Measurements from ENCODE around the gene AP3B1. TPM values are rescaled to one million over a fixed set of nuclear protein-coding genes. Genes with fewer than 3 reads are reported as not detected.

The AP3B1 gene
- total RNA-seq, 1 experiment from 2014 or later: 50.3 TPM

DNA sequence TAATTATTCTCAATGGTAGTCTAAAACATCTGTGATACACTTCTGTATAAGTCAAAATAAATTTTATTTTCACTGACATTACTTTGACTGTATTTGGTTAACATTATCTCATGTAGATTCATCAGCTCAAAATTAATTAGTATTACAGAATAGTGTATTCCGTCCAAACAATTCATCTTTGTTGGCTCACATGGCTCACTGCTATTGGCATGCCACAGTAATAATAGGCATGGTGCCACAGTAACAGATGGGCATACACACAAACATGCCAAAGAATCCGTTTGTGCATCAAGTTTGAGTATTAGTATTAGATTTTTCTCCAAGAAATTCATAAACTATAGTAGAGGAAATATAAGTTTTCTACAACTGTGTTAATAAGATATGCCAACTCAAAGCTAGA is 14.2 kb downstream of the AP3B1 start (continued):
- TF ChIP-seq, protein P1, sequence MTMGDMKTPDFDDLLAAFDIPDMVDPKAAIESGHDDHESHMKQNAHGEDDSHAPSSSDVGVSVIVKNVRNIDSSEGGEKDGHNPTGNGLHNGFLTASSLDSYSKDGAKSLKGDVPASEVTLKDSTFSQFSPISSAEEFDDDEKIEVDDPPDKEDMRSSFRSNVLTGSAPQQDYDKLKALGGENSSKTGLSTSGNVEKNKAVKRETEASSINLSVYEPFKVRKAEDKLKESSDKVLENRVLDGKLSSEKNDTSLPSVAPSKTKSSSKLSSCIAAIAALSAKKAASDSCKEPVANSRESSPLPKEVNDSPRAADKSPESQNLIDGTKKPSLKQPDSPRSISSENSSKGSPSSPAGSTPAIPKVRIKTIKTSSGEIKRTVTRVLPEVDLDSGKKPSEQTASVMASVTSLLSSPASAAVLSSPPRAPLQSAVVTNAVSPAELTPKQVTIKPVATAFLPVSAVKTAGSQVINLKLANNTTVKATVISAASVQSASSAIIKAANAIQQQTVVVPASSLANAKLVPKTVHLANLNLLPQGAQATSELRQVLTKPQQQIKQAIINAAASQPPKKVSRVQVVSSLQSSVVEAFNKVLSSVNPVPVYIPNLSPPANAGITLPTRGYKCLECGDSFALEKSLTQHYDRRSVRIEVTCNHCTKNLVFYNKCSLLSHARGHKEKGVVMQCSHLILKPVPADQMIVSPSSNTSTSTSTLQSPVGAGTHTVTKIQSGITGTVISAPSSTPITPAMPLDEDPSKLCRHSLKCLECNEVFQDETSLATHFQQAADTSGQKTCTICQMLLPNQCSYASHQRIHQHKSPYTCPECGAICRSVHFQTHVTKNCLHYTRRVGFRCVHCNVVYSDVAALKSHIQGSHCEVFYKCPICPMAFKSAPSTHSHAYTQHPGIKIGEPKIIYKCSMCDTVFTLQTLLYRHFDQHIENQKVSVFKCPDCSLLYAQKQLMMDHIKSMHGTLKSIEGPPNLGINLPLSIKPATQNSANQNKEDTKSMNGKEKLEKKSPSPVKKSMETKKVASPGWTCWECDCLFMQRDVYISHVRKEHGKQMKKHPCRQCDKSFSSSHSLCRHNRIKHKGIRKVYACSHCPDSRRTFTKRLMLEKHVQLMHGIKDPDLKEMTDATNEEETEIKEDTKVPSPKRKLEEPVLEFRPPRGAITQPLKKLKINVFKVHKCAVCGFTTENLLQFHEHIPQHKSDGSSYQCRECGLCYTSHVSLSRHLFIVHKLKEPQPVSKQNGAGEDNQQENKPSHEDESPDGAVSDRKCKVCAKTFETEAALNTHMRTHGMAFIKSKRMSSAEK (CRISPR knock-in tag; IDR thresholded peaks at IDR 0.05; ENCODE audit: borderline replicate concordance): no peak
- no peak for TF ChIP-seq CTCF (IDR thresholded peaks at IDR 0.05)

- H3K4me1 Mint-ChIP-seq: peaks cover 17% of the 10 kb centered on the region
- no peak for TF ChIP-seq ZNF138 (CRISPR knock-in tag; conservative IDR thresholded peaks at IDR 0.05)
- no peak for TF ChIP-seq ZSCAN18 (CRISPR knock-in tag; IDR thresholded peaks at IDR 0.05)
- no peak for TF ChIP-seq ZNF425 (CRISPR knock-in tag; conservative IDR thresholded peaks at IDR 0.05)
- TF ChIP-seq AR (CRISPR knock-in tag; IDR thresholded peaks at IDR 0.05): no peak
- TF ChIP-seq ATF6 (CRISPR knock-in tag; IDR thresholded peaks at IDR 0.05): no peak
- TF ChIP-seq, protein P2, sequence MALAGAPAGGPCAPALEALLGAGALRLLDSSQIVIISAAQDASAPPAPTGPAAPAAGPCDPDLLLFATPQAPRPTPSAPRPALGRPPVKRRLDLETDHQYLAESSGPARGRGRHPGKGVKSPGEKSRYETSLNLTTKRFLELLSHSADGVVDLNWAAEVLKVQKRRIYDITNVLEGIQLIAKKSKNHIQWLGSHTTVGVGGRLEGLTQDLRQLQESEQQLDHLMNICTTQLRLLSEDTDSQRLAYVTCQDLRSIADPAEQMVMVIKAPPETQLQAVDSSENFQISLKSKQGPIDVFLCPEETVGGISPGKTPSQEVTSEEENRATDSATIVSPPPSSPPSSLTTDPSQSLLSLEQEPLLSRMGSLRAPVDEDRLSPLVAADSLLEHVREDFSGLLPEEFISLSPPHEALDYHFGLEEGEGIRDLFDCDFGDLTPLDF (CRISPR knock-in tag; IDR thresholded peaks at IDR 0.05): no peak
- no peak for TF ChIP-seq ELF4 (CRISPR knock-in tag; IDR thresholded peaks at IDR 0.05; ENCODE audit: low read depth)
- TF ChIP-seq ARID4B (CRISPR knock-in tag; IDR thresholded peaks at IDR 0.05; ENCODE audit: borderline replicate concordance): no peak
- TF ChIP-seq ZBTB21 (CRISPR knock-in tag; IDR thresholded peaks at IDR 0.05; ENCODE audit: borderline replicate concordance): no peak
- no peak for TF ChIP-seq OVOL2 (CRISPR knock-in tag; IDR thresholded peaks at IDR 0.05; ENCODE audit: borderline replicate concordance)
- TF ChIP-seq TEAD4 (CRISPR knock-in tag; IDR thresholded peaks at IDR 0.05): no peak
- TF ChIP-seq NFATC4 (CRISPR knock-in tag; IDR thresholded peaks at IDR 0.05): no peak
- TF ChIP-seq SP1 (CRISPR knock-in tag; conservative IDR thresholded peaks at IDR 0.05): no peak
Measured at GRCh38 chr5:78279194-78279593, 15.3 kb downstream of the AP3B1 start.

More at GRCh38 chr5:78279194-78279593, 15.3 kb downstream of the AP3B1 start:
- POLR2A ChIA-PET: interaction anchor here (0.7 kb wide), 1 partner anchor 94 kb away, joined by 5 read pairs; no protein-coding TSS in a partner anchor
- H3K9me3 Mint-ChIP-seq: no peaks in the 10 kb centered on the region
- no peak overlapping the region for H3K4me3 Mint-ChIP-seq
- no peak for ATAC-seq
- no peak overlapping the region for H3K27ac Mint-ChIP-seq
- no peaks in the 10 kb centered on the region for H3K36me3 Mint-ChIP-seq
- no peaks in the 10 kb centered on the region for H3K27me3 Mint-ChIP-seq (ENCODE audit: low read depth)
- DNase-seq (ENCODE audit: low spot score): no peak
- CTCF ChIA-PET: no interaction called here
